CD4-positive, alpha-beta T cell (primary cell): ENCODE measurements around the gene LPCAT1. TPM values are rescaled to one million over a fixed set of nuclear protein-coding genes. Genes with fewer than 3 reads are reported as not detected.
"Not testable (repeated sequence)": the region's sequence is repeated elsewhere in the genome, so short reads cannot be mapped to it uniquely, and the experiment has no call there.

Source experiments
- ATAC-seq: fragments of 200-7000 bp; cut with Tn5 transposase; one replicate; pipeline ENCODE4 v1.10.0; 2022; ENCODE audit warnings: mild to moderate bottlenecking; ENCODE audit not compliant: poor library complexity
- CTCF ChIA-PET: fragments of 350-600 bp; sonication (Branson Sonifier 250); formaldehyde crosslinking; loops from one replicate; lab custom pipeline; 2021; ENCODE audit warnings: antibody characterized with exemption, inconsistent platforms; lab: Charles Lee
- POLR2A ChIA-PET: fragments of 350-600 bp; sonication (Branson Sonifier 250); formaldehyde crosslinking; loops from one replicate; lab custom pipeline; 2021; ENCODE audit warnings: antibody characterized with exemption, inconsistent platforms; lab: Charles Lee
- DNase-seq, 14 experiments: peaks; one replicate each; pipeline ENCODE4 v3.0.0-alpha.2; 2013 to 2020; ENCODE audit warnings: mixed read lengths in 2 of 14
- H3K27ac ChIP-seq, 2 donors: one replicate each; pipeline versions ENCODE4 v1.5.1 to v1.7.0; 2013; ENCODE audit warnings: low read length in 2 of 2, low read depth in 1 of 2, mild to moderate bottlenecking in 1 of 2
- H3K27me3 ChIP-seq, 2 experiments: 1 replicate in 1 of 2; 2 replicates in 1 of 2; pipeline versions ENCODE4 v1.6.1 to v1.7.0; 2013; ENCODE audit warnings: low read length in 2 of 2, control low read depth in 1 of 2, mild to moderate bottlenecking in 1 of 2, moderate library complexity in 1 of 2; ENCODE audit not compliant: insufficient read depth in 2 of 2, control insufficient read depth in 1 of 2
- H3K36me3 ChIP-seq: one replicate; pipeline ENCODE4 v1.6.1; 2013; ENCODE audit warnings: low read length, control low read depth; ENCODE audit not compliant: insufficient read depth
- H3K4me1 ChIP-seq: one replicate; pipeline ENCODE4 v1.6.1; 2013; ENCODE audit warnings: low read length, control low read depth; ENCODE audit not compliant: insufficient read depth
- H3K4me3 ChIP-seq: one replicate; pipeline ENCODE4 v1.5.1; 2013; ENCODE audit warnings: mild to moderate bottlenecking, low read length, moderate library complexity
- H3K9me3 ChIP-seq, 2 experiments: 1 replicate in 1 of 2; 2 replicates in 1 of 2; pipeline versions ENCODE4 v1.6.1 to v1.7.0; 2013; ENCODE audit warnings: low read length in 2 of 2, mild to moderate bottlenecking in 2 of 2, control low read depth in 1 of 2, moderate library complexity in 1 of 2; ENCODE audit not compliant: control insufficient read depth in 1 of 2, insufficient read depth in 1 of 2
- H3K27ac Mint-ChIP-seq: one replicate; pipeline ENCODE4 v1.8.0; 2020; ENCODE audit warnings: mixed read lengths
- H3K27me3 Mint-ChIP-seq: one replicate; pipeline ENCODE4 v1.8.0; 2021; ENCODE audit warnings: mixed read lengths
- H3K36me3 Mint-ChIP-seq: one replicate; pipeline ENCODE4 v1.8.0; 2021; ENCODE audit warnings: low read depth, mixed read lengths
- H3K4me1 Mint-ChIP-seq: one replicate; pipeline ENCODE4 v1.8.0; 2021; ENCODE audit warnings: low read depth, mixed read lengths
- H3K4me3 Mint-ChIP-seq: one replicate; pipeline ENCODE4 v1.8.0; 2020; ENCODE audit warnings: mild to moderate bottlenecking, mixed read lengths
- H3K9me3 Mint-ChIP-seq: one replicate; pipeline ENCODE4 v1.8.0; 2020; ENCODE audit warnings: mixed read lengths
- CTCF ChIP-seq: fragments of 200-600 bp; IDR thresholded peaks from one replicate; pipeline ENCODE4 v1.8.0; 2022; ENCODE audit warnings: antibody characterized with exemption, mild to moderate bottlenecking
- intact Hi-C, 2 experiments: fragments of 100-400 bp; cut with DNase I in 1 of 2; cut with micrococcal nuclease in 1 of 2; formaldehyde crosslinking; loops; one replicate each; pipeline versions ENCODE4 v1.15.1 to v1.9.0; 2023 to 2025; cut with DNase I, micrococcal nuclease
- total RNA-seq, 174 experiments: library from RNA in 2 of 174; stranded (reverse) in 2 of 174; gene quantifications; one replicate each; pipeline ENCODE4 v1.2.3 and lab custom pipeline; 2021 to 2026

The LPCAT1 gene
- total RNA-seq, 2 experiments from 2014 or later, result 20.4 to 21.2 TPM

GRCh38 chr5:1563051-1563461, 39.3 kb upstream of the LPCAT1 start:
- POLR2A ChIA-PET, result no interaction called here
- no peak overlapping the region for H3K27ac Mint-ChIP-seq
- ATAC-seq (no peak), DNase-seq (no peak)
- no peak overlapping the region for H3K4me3 ChIP-seq
- peaks cover 8% of the 10 kb centered on the region for H3K36me3 Mint-ChIP-seq
- intact Hi-C loops, result no loop called here
- CTCF ChIA-PET, result no interaction called here
- no peaks in the 10 kb centered on the region for H3K36me3 ChIP-seq
- peaks cover 0 to 5% of the 10 kb centered on the region in 2 experiments for H3K9me3 ChIP-seq
- no peaks in the 10 kb centered on the region for H3K4me1 ChIP-seq
- H3K4me3 Mint-ChIP-seq, result no peak overlapping the region
- H3K27me3 Mint-ChIP-seq, result peaks cover 17% of the 10 kb centered on the region
- H3K27ac ChIP-seq, result no peak overlapping the region
- peaks cover 5% of the 10 kb centered on the region for H3K4me1 Mint-ChIP-seq
- H3K9me3 Mint-ChIP-seq, result no peaks in the 10 kb centered on the region
- H3K27me3 ChIP-seq, result peaks cover 0 to 3% of the 10 kb centered on the region in 2 experiments
- no peak for TF ChIP-seq CTCF

DNA sequence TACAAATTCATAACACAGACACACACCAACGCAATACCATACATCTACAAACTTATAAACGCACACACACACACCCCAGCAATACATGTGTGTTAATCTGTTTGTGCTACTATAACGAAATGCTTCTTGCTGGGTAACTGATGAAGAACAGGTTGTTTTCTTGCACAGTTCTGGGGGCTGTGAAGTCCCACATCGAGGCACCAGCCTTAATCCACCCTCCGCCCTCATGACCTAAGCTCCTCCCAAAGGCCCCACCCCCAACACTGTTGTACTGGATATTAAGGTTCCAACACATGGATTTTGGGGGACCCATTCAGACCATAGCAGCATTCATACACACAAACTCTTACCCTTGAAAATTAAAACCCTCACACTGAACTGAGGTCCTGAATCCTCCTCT, 38.8 kb upstream of the LPCAT1 start:
- intact Hi-C loops, result no loop called here
- Histone ChIP-seq H3K27ac (no peak overlapping the region), H3K9me3 (peaks cover 0 to 5% of the 10 kb centered on the region in 2 experiments), H3K36me3 (no peaks in the 10 kb centered on the region), H3K4me1 (no peaks in the 10 kb centered on the region), H3K4me3 (no peak overlapping the region), H3K27me3 (peaks cover 0 to 3% of the 10 kb centered on the region in 2 experiments)
- Mint-ChIP-seq H3K27me3 (peaks cover 17% of the 10 kb centered on the region), H3K4me3 (no peak overlapping the region), H3K27ac (no peak overlapping the region), H3K9me3 (no peaks in the 10 kb centered on the region), H3K4me1 (peaks cover 5% of the 10 kb centered on the region), H3K36me3 (peaks cover 8% of the 10 kb centered on the region)
- CTCF ChIA-PET, result no interaction called here
- no peak for TF ChIP-seq CTCF
- POLR2A ChIA-PET, result no interaction called here
- DNase-seq (no peak), ATAC-seq (no peak)

- no peaks in the 10 kb centered on the region for H3K36me3 Mint-ChIP-seq
- Histone ChIP-seq H3K9me3 (peaks cover 0 to 5% of the 10 kb centered on the region in 2 experiments), H3K36me3 (no peaks in the 10 kb centered on the region), H3K4me3 (no peak overlapping the region), H3K27ac (no peak overlapping the region), H3K4me1 (no peaks in the 10 kb centered on the region), H3K27me3 (peaks cover 0 to 3% of the 10 kb centered on the region in 2 experiments)
- no peak for ATAC-seq
- intact Hi-C loops, result no loop called here
- no peak overlapping the region for H3K27ac Mint-ChIP-seq
- no peak for DNase-seq
- no peak for TF ChIP-seq CTCF
- POLR2A ChIA-PET, result no interaction called here
- CTCF ChIA-PET, result no interaction called here
- H3K27me3 Mint-ChIP-seq, result peaks cover 17% of the 10 kb centered on the region
- H3K9me3 Mint-ChIP-seq, result no peaks in the 10 kb centered on the region
- peaks cover 5% of the 10 kb centered on the region for H3K4me1 Mint-ChIP-seq
- no peak overlapping the region for H3K4me3 Mint-ChIP-seq
Measured at GRCh38 chr5:1561402-1561929, 37.7 kb upstream of the LPCAT1 start.

DNA sequence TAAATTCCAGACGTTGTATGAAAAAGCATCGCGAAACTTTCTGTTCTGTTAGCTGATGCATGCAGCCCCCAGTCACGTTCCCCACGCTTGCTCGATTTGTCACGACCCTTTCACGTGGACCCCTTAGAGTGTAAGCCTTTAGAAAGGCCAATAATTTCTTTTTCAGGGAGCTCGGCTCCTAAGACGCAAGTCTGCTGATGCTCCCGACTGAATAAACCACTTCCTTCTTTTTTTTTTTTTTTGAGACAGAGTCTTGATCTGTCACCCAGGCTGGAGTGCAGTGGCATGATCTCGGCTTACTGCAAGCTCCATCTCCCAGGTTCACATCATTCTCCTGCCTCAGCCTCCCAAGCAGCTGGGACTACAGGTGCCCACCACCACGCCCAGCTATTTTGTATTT, 36.7 kb upstream of the LPCAT1 start:
- peaks cover 17% of the 10 kb centered on the region for H3K27me3 Mint-ChIP-seq
- ChIA-PET CTCF (interaction anchor here (0.7 kb wide), 1 partner anchor 85 kb away, joined by 3 read pairs; no protein-coding TSS in a partner anchor), POLR2A (interaction anchor here (0.7 kb wide), 1 partner anchor 65 kb away, joined by 3 read pairs; no protein-coding TSS in a partner anchor)
- H3K27ac ChIP-seq, H3K4me3 ChIP-seq, H3K9me3 ChIP-seq, ATAC-seq, H3K36me3 Mint-ChIP-seq, H3K4me1 ChIP-seq, H3K4me3 Mint-ChIP-seq, DNase-seq, intact Hi-C loops, H3K27ac Mint-ChIP-seq, H3K4me1 Mint-ChIP-seq, H3K27me3 ChIP-seq, H3K9me3 Mint-ChIP-seq, H3K36me3 ChIP-seq: not testable (repeated sequence)
